ENCODE results near the gene NDUFV2.

- TF ChIP-seq POLR2AphosphoS5 (IDR thresholded peaks at IDR 0.05; ENCODE audit: borderline replicate concordance, low read depth, low read length) (no peak), EZH2 (IDR thresholded peaks at IDR 0.05) (no peak)
These were observed 6.5 kb upstream of the NDUFV2 start for GRCh38 chr18:9096007-9096371.

Data from SK-N-MC (cell line).